HepG2 (cell line): Measurements from ENCODE around the gene APBB2. TPM values are rescaled to one million over a fixed set of nuclear protein-coding genes. Genes with fewer than 3 reads are reported as not detected.

Experiments used
- ATAC-seq: fragments of 200-7000 bp; cut with Tn5 transposase; 3 replicates; pipeline ENCODE4 v1.9.1; 2020; ENCODE audit warnings: mild to moderate bottlenecking, moderate library complexity
- BruUV-seq: library from RNA; stranded (reverse); fragments of 400-500 nt; replicated peaks from 2 replicates; lab custom pipeline; 2021; lab: Mats Ljungman, UMichigan
- CTCF ChIA-PET: fragments of 300-600 bp; formaldehyde crosslinking; extraction: SDS; loops from one replicate; lab custom pipeline; 2021; ENCODE audit warnings: low total read pairs, inconsistent platforms, low intra/inter-chr PET ratio; lab: Yijun Ruan, JAX
- POLR2A ChIA-PET: fragments of 350-600 bp; sonication (Branson Sonifier 250); formaldehyde crosslinking; loops from one replicate; lab custom pipeline; 2020; ENCODE audit warnings: antibody characterized with exemption, inconsistent platforms; lab: Yijun Ruan, JAX
- DNase-seq: peaks from one replicate; pipeline ENCODE4 v3.0.0-alpha.2; 2015; ENCODE audit warnings: low spot score
- FAIRE-seq: peaks from 3 replicates; lab custom pipeline; 2011; peaks lifted over from hg19 to GRCh38; lab: Jason Lieb, UNC
- H2AFZ ChIP-seq: one replicate; pipeline ENCODE4 v1.6.1; 2011; ENCODE audit warnings: low read length, inconsistent platforms
- H3K27ac ChIP-seq: fragments of 300-600 bp; 3 replicates; pipeline ENCODE4 v1.8.0; 2011; ENCODE audit warnings: mixed run types, mild to moderate bottlenecking, mixed read lengths, low read length, inconsistent platforms; ENCODE audit not compliant: insufficient read depth; ENCODE audit errors: extremely low read length
- H3K27me3 ChIP-seq, 2 experiments: fragments of 200-600 bp in 1 of 2; 2 replicates in 1 of 2; 3 replicates in 1 of 2; pipeline versions ENCODE4 v1.6.0 to v1.8.0; 2011; ENCODE audit warnings: low read length in 2 of 2, mild to moderate bottlenecking in 2 of 2, moderate library complexity in 2 of 2, inconsistent platforms in 1 of 2; ENCODE audit not compliant: insufficient read depth in 2 of 2, control insufficient read depth in 1 of 2
- H3K36me3 ChIP-seq, 2 experiments: fragments of 200-600 bp in 1 of 2; replicated peaks in 1 of 2; 2 replicates in 1 of 2; 3 replicates in 1 of 2; pipeline versions ENCODE4 v1.5.1 to v1.8.0; 2011; ENCODE audit warnings: low read length in 2 of 2, inconsistent platforms in 1 of 2; ENCODE audit not compliant: insufficient read depth in 2 of 2, control insufficient read depth in 1 of 2
- H3K4me1 ChIP-seq: 2 replicates; pipeline ENCODE4 v1.5.1; 2012; ENCODE audit warnings: low read length, inconsistent platforms; ENCODE audit not compliant: insufficient read depth
- H3K4me2 ChIP-seq: 2 replicates; pipeline ENCODE4 v1.6.0; 2011; ENCODE audit warnings: low read depth, low read length, inconsistent platforms
- H3K4me3 ChIP-seq, 3 experiments: fragments of 200-600 bp in 1 of 3; sonication (generic), shearing (Covaris generic) in 1 of 3; replicated peaks in 1 of 3; 2 replicates each; pipeline ENCODE4 v1.5.1; 2011 to 2016; ENCODE audit warnings: low read length in 3 of 3, inconsistent platforms in 2 of 3, low read depth in 2 of 3, mild to moderate bottlenecking in 2 of 3, control low read depth in 1 of 3, mixed read lengths in 1 of 3; ENCODE audit not compliant: insufficient read depth in 1 of 3
- H3K79me2 ChIP-seq: one replicate; pipeline ENCODE4 v1.6.1; 2011; ENCODE audit warnings: low read length, inconsistent platforms; ENCODE audit not compliant: insufficient read depth
- H3K9ac ChIP-seq: 2 replicates; pipeline ENCODE4 v1.6.0; 2011; ENCODE audit warnings: mild to moderate bottlenecking, low read depth, low read length, inconsistent platforms; ENCODE audit not compliant: insufficient read depth
- H3K9me3 ChIP-seq: 2 replicates; pipeline ENCODE4 v1.5.1; 2012; ENCODE audit warnings: mild to moderate bottlenecking, low read length
- H4K20me1 ChIP-seq: 2 replicates; pipeline ENCODE4 v1.6.0; 2011; ENCODE audit warnings: inconsistent platforms, mild to moderate bottlenecking, low read length, moderate library complexity; ENCODE audit not compliant: insufficient read depth
- HOXA3 ChIP-seq: sonication (generic); formaldehyde crosslinking; IDR thresholded peaks from 2 replicates; pipeline ENCODE4 v1.5.0; 2020; ENCODE audit warnings: missing genetic modification reagents
- KDM4B ChIP-seq: sonication (generic); formaldehyde crosslinking; IDR thresholded peaks from 2 replicates; pipeline ENCODE4 v1.4.0; 2020; ENCODE audit warnings: missing genetic modification reagents
- SATB2 ChIP-seq: sonication (generic); formaldehyde crosslinking; IDR thresholded peaks from 2 replicates; pipeline ENCODE4 v1.5.0; 2020; ENCODE audit warnings: missing genetic modification reagents
- TOPORS ChIP-seq: sonication (generic); formaldehyde crosslinking; IDR thresholded peaks from 2 replicates; pipeline ENCODE4 v1.8.0; 2023; ENCODE audit warnings: mild to moderate bottlenecking, missing genetic modification reagents
- ZNF253 ChIP-seq: sonication (generic); formaldehyde crosslinking; IDR thresholded peaks from 2 replicates; pipeline ENCODE4 v1.8.0; 2022; ENCODE audit warnings: mild to moderate bottlenecking, missing genetic modification reagents, borderline replicate concordance
- ZNF615 ChIP-seq: sonication (generic); formaldehyde crosslinking; IDR thresholded peaks from 2 replicates; pipeline ENCODE4 v1.5.0; 2020; ENCODE audit warnings: mild to moderate bottlenecking, missing genetic modification reagents, borderline replicate concordance
- WGBS: methylation state at CpG from one replicate; pipeline ENCODE4 v1.1.6; 2017; ENCODE audit warnings: low lambda C conversion rate; 5-methylcytosine and 5-hydroxymethylcytosine counted together
- in situ Hi-C: cut with HindIII; loops from 2 replicates; pipeline ENCODE4 v1.10.0; 2017; ENCODE audit warnings: low pct_unique_long_range_greater_than_20kb; ENCODE audit not compliant: extremely low pct_ligation_motif_present
- intact Hi-C: fragments of 100-400 bp; cut with micrococcal nuclease; formaldehyde crosslinking; loops from one replicate; pipeline ENCODE4 v1.10.0; 2022; ENCODE audit not compliant: unreplicated experiment
- polyA plus RNA-seq, 8 experiments: library from polyadenylated mRNA; depleted of rRNA in 3 of 8; stranded (reverse) in 7 of 8; unstranded in 1 of 8; fragments of >200 nt; fragmentation: Illumina TruSeq in 4 of 8; extraction: Trizol in 4 of 8; gene quantifications; 2 replicates each; pipeline versions ENCODE4 v1.2.1 to v1.2.3, GENCODE V29; 2011 to 2016; ENCODE audit warnings: low read depth in 4 of 8, missing spikeins in 1 of 8, mixed read lengths in 1 of 8; ENCODE audit not compliant: insufficient read depth in 1 of 8
- total RNA-seq, 5 experiments: library from RNA; depleted of rRNA; stranded (reverse); fragments of >200 nt; fragmentation: Illumina TruSeq; extraction: Trizol; gene quantifications; 2 replicates each; pipeline ENCODE4 v1.2.3, GENCODE V29; 2016; ENCODE audit warnings: low read depth in 1 of 5
- TF ChIP-seq, protein P1 (sequence below): IDR thresholded peaks from 2 replicates; pipeline ENCODE4 v1.6.1; 2016

APBB2 gene
- total and polyA plus RNA-seq, 2 of the 13 experiments (the other 11 are each of a cell fraction or from before 2014, with no cell fraction given), result 11.7 to 17.0 TPM

DNA sequence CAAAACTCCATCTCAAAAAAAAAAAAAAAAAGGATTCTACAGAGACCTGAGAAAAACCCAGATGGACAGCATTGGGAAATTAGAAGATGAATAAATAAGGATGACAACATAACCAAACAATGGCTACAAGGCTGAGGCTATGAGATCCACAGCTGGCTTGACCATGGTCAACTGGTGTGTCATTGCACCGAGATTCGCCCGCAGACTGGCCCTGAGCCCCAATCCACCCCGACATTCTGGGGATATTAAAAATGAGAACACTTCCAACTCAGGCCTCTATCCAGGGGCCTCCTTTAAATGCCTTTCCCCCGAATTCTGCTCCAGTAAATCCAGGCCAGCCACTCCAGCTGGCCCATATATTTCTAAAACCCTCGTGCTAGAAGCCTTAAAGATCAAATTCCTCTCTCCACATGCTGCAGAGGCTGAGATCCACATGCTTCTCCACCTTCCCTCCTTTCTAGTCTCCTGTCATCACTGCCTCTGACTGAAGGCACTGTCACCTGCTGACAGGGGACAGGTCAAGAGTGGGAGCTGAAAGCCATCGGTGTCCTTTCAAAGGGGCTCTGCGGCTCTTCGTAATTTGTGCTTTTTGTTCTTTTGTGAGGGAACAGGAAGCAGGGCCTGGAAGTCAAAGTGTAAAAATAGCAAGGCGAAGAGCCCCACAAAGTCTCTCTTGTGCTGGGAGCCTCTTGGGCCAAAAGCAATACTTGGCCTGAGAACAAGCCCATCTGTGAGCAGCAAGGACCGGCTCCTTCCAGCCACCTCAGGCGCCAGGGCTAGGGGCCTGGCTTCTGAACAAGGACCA is 260.9 kb downstream of the APBB2 start (continued):
- no peak for TF ChIP-seq TOPORS (CRISPR knock-in tag)

DNA sequence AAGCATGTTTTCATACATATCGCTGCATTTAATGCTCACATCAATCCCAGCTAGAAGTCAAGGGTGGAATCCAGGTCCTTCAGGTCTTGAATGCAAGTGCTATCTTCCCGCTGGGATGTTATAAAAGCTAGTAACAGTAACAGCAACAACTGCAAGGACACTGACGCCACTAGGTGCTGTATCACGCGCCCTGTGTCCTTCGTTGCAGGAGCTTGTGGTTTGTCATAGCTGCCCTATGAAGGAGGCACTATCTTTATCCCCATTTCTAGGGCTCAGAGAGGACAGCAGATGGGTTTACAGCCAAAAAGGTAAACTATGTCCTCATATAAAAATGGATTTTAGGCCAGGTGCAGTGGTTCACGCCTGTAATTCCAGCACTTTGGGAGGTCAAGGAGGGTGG is 261.7 kb downstream of the APBB2 start:
- no peak for TF ChIP-seq KDM4B (CRISPR knock-in tag)
- no peak for TF ChIP-seq ZNF615 (CRISPR knock-in tag)
- no peak for TF ChIP-seq ZNF253
- TF ChIP-seq SATB2 (CRISPR knock-in tag), result no peak
- TF ChIP-seq, protein P1, sequence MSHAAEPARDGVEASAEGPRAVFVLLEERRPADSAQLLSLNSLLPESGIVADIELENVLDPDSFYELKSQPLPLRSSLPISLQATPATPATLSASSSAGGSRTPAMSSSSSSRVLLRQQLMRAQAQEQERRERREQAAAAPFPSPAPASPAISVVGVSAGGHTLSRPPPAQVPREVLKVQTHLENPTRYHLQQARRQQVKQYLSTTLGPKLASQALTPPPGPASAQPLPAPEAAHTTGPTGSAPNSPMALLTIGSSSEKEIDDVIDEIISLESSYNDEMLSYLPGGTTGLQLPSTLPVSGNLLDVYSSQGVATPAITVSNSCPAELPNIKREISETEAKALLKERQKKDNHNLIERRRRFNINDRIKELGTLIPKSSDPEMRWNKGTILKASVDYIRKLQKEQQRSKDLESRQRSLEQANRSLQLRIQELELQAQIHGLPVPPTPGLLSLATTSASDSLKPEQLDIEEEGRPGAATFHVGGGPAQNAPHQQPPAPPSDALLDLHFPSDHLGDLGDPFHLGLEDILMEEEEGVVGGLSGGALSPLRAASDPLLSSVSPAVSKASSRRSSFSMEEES (CRISPR knock-in tag), result no peak
- no peak for TF ChIP-seq HOXA3 (CRISPR knock-in tag)
- Histone ChIP-seq H3K4me1 (no peaks in the 10 kb centered on the region), H3K27me3 (no peaks in the 10 kb centered on the region), H3K9me3 (no peaks in the 10 kb centered on the region), H3K36me3 (0 out of 5 replicates have a peak, but pooled peaks cover 0 to 4% of the 10 kb centered on the region in 2 experiments), H4K20me1 (no peaks in the 10 kb centered on the region), H3K4me2 (no peak overlapping the region), H3K9ac (no peak overlapping the region), H3K27ac (no peak overlapping the region), H3K4me3 (no peak overlapping the region), H2AFZ (no peak overlapping the region), H3K79me2 (no peaks in the 10 kb centered on the region)
- FAIRE-seq, result no peak
- ChIA-PET CTCF (no interaction called here), POLR2A (no interaction called here)
- BruUV-seq, result no TSS peak
- DNase-seq, result no peak
- 98% methylated on average over 7 of the region's 7 CpGs for WGBS
- ATAC-seq, result no peak
- in situ Hi-C loops, result no loop called here
- intact Hi-C loops, result no loop called here
